ENCODE measurements around the gene S100B.
A peak's percentile ranks its signal among the peaks of the same experiment; 100 is the strongest.
"Not testable (repeated sequence)": the region's sequence is repeated elsewhere in the genome, so short reads cannot be mapped to it uniquely, and the experiment has no call there.

S100B gene

DNA sequence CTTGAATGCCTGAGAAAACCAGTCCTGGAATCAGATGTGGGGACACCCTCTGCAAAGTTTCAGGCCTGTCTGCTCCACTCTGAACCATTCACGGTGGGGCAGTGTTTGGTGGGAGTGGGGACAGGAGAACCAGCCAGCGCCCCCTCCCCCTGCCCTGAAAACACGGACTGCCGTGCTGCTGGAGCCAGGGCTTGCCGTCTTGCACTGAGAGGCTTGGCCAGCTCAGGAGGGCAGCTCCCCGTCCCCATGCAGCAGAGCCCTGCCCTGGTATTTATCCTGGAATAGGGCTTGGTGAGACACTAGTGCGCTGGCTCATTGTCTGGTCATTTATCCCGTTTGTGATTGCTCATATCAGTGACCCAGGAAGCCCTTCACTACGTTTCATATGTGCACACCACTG is 3.9 kb downstream of the S100B start:
- no peak for DNase-seq (ENCODE audit: low read depth)

DNA sequence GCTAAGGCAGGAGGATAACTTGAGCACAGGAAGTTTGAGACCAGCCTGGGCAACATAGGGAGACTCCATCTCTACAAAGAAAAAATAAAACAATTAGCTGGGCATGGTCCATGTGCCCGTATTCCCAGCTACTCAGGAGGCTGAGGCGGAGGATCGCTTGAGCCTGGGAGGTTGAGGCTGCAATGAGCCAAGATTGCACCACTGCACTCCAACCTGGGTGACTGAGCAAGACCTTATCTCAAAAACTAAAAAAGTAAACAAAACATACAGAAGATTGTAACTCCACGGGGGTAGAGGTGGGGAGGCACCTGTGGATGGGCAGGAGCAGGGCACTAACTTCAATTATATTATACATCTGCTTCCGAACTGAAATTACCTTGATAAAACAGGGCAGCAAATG is 4.6 kb downstream of the S100B start:
- no peak for DNase-seq (ENCODE audit: low read depth)

DNA sequence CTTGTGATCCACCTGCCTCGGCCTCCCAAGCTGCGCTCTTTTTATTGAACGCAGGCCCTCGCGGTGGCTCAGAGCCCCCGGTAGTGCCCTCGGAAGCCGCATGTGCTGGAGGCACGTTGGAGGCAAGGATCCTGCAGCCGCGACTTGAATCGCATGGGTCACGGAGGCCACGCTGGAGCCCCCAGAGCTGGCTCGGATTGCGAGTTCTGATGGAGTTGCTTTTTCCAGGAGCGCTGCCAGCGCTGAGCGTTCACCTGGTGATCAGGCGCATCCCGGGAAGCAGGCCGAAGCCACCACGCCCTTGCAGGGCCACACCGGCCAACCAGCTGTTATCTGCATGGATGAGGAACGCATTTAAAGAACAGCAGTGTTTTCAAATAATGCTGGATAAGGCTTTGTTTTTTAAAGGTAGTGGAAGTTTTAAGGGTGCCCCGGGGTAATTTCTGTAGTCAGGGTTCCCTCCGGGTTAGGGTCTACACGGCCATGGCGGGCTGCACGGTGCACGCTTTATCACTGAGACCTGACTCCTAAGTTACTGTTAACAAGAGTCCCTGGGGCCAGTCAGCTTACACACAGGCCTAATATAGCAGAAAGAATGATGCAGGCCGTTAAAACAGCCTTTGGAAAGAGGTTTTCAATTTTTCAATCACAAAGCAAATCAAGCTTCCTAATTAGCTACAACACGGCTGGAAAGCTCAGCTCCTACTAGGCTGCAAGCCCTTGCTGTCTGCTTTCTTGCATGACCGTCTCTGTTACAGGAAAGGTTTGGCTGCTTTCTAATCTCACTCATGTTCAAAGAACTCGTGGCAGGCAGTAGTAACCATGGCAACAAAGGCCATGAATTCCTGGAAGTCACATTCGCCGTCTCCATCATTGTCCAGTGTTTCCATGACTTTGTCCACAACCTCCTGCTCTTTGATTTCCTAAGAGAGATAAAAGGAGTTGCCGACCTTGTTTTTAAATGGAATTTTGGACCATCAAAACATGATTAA is 6.0 kb downstream of the S100B start:
- DNase-seq (ENCODE audit: low read depth), result peak; percentile 57

DNA sequence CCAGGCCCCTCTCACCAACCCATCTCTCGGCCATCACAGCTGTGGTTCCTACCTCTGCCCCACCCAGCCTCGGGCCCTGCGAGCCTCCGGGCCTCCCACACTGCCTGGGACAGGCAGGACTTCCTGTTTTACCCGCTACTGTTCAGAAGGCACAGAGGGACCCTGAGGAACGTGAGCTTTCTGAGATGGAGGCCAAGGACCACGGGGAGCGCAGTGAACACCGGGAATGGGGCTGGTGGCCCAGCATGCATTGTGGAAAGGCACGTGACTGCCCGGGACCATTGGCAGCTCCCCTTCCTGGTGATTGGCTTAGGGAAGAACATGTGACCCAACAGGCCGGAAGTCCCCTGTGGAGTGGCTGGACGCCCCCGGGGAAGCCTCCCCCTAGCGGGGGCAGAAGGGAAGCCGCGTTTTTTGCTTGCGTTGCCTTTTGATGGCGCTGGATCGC is 7.0 kb downstream of the S100B start:
- DNase-seq (ENCODE audit: low read depth), result no peak

DNA sequence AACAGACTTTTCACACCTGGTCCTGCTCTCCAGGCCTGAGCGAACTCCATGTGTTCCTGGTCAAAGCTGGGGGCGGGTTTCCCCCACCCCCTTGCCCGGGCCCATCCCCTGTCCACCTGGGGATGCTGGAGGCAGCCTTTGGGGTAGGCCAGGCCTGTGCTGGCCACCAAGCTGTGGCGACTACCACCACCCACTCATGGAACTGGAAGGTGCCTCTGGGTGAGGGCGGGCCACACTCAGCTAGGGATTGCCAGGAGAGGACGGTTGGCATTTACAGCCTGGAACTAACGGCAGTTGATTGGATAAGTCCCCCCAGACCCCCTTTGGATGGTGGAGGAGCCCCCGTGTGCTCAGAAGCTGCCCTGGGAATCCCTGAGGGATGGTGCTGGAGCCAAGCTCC is 7.9 kb downstream of the S100B start:
- no peak for DNase-seq (ENCODE audit: low read depth)

DNA sequence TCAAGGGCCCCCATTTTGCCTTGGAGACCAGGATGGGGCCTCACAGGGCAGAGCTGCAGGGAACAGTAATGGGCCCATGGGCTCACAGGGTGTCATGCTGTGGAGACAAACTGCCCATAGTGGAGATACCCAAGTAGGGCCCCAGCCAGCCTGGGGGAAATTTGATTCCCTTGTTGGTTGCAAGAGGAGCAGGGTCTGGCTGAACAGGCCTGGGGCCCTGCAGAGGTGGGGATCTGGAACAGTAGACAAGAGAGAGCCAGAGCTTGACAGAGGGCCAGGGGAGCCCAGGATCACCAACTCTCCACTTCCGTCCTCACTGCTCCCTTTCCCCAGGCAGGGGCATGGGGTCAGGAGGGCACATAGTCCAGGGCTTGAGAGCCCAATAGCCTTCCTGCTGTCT is 8.7 kb downstream of the S100B start:
- DNase-seq (ENCODE audit: low read depth), result no peak

DNA sequence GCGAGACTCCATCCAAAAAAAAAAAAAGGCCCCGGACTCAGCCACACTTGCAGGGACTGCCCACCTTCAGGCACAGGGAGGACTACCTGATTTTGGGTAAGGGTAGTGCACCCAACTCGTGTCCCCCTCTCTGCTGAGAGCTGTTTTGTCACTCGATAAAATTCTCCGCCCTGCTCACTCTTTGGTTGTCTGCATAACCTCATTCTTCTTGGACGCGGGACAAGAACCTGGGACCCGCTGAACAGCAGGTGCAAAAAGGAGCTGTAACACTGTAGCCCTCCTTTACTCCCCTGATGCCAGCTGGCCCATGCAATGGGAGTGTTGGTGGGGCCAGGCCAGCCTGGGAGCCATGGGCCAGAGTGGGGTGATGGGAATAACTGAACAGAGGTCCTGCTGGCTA is 10.6 kb downstream of the S100B start:
- no peak for DNase-seq (ENCODE audit: low read depth)

DNA sequence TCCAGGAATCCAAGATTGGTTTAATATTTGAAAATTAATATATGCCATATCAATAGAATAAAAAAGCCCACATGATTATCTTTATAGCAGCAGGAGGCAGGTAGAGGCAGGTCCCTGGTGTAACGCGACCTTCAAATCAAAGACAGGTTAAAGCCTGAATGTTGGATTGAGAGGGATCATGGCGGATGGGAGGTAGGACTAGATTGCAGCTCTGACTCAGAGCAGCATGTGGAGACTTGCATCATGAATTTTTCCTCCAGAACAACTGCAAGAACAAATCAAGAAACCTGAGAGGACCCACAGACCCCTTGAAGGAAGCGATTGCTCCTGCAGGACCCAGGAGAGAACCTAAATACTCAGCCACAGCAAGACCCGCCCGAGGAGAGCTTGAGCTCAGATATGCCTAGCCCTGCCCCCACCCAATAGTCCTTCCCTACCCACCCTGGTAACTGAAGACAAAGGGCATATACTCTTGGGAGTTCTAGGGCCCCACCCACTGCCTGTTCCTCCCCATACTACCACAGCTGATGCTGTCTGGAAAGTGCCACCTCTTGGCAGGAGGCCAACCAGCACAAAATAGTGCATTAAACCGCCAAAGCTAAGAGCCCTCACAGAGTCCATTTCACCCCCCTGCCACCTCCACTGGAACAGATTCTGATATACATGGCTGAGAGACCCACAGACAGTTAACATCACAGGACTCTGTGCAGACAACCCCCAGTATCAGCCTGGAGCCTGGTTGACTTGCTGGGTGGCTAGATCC is 19.5 kb downstream of the S100B start:
- DNase-seq (ENCODE audit: low read depth), result no peak

DNA sequence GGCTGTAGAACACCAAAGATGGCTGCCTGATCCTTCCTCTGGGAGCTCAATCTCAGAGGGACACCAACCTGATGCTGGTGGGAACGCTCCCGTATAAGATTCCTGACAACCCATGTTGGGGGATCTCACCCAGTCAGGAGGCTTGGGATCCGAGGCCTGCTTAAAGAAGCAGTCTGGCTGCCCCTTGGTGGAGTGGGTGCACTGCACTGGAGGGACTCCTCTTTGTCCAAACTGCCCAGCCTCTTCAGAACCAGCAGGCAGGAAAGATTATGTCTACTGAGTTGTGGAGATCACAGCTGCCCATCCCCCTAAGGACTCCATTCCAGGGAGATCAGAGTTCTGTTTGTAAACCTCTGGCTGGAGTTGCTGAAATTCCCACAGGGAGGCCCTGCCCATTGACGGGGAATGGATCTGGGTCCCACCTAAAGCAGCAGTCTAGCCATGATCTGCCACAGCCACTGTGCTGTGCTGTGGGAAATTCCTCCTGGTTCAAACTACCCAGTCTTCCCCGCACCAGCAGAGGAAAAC is 23.0 kb downstream of the S100B start:
- DNase-seq (ENCODE audit: low read depth), result no peak

DNA sequence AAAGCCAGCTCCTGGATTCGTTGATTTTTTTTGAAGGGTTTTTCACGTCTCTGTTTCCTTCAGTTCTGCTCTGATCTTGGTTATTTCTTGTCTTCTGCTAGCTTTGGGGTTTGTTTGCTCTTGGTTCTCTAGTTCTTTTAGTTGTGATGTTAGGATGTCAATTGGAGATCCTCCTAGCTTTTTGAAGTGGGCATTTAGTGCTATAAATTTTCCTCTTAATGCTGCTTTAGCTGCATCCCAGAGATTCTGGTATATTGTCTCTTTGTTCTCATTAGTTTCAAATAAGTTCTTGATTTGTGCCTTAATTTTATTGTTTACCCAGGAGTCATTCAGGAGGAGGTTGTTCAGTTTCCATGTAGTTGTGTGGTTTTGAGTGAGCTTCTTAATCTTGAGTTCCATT is 25.5 kb downstream of the S100B start:
- not testable (repeated sequence) for DNase-seq (ENCODE audit: low read depth)

DNA sequence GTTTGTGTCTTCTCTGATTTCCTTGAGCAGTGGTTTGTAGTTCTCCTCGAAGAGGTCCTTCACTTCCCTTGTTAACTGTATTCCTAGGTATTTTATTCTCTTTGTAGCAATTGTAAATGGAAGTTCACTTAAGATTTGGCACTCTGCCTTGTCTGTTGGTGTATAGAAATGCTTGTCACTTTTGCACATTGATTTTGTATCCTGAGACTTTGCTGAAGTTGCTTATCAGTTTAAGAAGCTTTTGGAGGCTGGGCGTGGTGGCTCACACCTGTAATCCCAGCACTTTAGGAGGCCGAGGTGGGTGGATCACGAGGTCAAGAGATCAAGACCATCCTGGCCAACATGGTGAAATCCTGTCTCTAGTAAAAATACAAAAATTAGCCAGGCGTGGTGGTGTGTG is 27.1 kb downstream of the S100B start:
- DNase-seq (ENCODE audit: low read depth), result not testable (repeated sequence)

DNA sequence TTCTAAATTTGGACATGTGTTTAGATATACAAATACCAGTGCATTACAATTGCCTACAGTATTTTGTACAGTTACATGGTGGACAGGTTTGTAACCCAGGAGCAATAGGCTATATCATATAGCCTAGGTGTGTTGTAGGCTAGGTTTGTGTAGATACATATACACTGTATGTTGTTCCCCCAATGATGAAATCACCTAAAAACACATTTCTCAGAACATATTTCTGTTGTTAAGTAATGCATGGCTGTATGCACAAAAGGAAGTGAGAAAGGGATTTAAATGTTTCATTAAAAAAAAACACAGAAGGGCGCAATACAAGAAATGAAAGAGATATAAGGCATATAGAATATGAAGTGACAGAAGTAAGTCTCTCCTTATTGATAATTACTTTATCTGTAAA is 32.0 kb downstream of the S100B start:
- no peak for DNase-seq (ENCODE audit: low read depth)

DNA sequence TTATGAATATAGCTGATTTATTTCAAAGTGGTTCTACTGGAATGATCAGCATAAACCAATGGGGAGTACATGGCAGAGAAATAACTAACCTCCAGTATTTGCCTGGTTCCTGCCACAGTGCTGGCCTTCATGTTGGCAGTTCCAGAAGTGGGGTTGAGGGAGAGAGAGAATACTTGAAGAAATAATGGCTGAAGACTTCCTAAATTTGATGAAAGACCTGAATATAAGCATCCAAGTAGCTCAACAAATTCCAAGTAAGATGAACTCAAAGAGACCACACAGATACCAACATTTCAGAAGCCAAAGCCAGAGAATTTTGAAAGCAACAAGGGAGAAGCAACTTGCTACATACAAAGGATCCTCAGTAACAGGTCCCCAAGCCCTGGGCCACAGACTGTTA is 34.3 kb downstream of the S100B start:
- DNase-seq (ENCODE audit: low read depth), result no peak

DNA sequence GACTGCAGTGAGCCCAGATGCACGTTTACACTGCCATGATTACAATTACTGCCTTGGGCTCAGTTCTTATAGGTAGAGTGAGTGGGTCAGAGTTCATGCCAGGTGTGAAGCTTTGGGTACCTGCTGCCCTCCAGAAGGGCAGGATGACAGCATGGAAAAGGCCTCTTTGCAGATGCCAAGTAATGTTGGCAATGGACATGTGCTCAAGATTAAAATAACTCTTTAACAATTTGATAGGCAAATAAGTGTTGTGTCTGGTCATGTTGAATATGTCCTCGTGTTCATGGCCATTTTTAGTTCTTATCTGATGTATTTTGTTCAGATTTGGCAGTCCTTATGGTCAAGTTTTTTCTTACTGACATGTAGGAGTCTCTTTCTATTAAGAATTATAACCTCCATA is 34.8 kb downstream of the S100B start:
- DNase-seq (ENCODE audit: low read depth), result no peak

DNA sequence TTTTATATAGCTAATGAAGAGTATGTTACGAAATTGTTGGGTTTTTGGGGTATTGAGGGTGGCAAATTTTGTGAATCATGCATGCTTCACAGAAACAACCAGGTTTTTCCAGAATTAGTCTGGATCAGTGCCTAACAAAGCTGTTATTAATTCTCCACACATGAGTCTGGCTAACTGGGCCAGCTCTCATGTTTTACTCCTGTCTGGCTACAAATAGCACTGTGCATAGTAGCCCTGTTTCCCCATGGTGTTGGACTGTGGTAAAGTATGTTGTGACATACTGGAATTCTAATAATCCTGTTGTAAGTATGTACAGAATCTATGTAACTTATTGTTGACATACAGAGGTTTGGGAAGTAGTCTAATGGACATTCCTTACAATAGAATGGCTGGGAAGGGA is 35.8 kb downstream of the S100B start:
- DNase-seq (ENCODE audit: low read depth), result no peak

DNA sequence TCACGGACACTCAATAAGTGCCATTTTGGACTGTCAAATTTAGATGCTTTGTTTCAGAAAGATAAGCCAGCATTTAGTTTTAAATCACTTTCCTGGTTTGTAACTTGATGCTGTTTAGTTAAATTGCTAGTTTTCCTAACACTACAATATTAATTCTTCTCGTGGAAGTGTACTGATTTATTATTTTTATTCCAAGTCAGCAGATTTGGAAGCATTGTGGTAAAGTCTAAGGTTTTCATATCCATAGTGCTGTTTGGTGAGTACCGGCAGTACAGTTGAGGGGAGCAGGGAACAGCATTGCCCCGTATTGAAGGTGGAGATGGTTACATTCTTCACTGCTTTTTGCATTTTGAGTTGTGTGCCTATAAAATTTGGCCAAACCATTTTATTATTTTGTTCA is 36.3 kb downstream of the S100B start:
- DNase-seq (ENCODE audit: low read depth), result no peak

DNA sequence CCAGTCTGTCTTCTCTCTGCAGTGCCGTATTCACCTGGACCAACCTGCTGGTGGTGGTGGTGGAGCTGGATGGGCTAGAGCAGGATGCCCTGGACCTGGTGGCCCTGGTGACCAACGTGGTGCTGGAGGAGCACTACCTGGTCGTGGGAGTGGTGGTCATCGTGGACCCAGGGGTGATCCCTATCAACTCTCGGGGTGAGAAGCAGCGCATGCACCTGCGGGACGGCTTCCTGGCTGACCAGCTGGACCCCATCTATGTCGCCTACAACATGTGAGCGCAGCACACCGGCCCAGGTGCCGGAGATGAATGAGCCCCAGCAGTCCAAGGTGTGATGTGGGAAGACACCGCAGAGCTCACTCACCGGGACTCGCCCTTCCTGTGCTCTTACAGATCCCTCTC is 37.5 kb downstream of the S100B start:
- DNase-seq (ENCODE audit: low read depth), result no peak

DNA sequence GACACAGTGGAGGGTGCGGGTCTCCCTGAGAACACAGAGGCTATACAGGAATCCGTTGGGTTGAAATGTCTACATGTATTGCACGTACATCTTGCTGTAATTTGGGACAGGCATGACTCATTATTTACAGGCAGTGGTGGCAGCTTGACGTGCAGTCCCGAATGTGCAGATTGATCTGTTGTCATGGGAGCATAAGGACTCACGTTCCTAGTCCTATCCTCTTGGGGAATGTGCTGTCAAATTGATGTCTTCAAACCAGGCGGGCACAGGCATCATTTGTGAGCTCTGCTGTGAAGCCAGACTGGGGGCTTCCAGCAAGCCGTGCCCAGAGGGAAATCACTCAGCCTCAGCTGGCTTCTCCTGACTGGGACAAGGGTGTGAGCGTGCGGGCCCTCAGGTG is 40.5 kb downstream of the S100B start:
- no peak for DNase-seq (ENCODE audit: low read depth)

DNA sequence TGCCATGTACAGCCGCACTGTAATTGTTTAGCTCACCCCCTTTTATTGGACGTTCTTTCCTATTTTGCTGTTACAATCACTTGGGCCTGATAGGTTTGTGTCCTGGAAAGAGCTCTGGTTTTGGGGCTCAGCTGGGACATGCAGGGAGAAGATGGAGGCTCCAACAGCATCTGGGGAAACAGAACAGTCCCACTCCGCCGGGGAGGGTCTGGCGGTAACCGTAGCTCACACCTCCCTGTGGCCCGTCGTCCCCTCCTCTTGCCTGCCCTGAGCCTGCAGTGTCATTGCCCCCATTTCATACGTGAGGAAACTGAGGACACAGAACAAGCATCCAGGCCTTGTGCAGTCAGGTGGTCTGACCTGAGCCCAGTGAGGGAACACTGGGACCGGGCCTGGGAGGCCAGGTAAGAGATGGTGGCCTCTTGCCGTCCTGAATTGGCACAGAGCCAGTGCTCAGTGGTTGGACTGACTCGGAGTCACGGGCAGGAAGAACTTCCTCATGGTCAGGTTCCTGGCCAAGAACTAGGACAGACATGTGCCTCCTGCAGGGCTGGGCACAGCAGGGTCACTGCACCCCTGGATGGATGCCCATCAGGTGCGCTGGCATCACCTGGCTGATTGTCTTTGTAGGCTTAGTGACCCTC is 41.8 kb downstream of the S100B start:
- no peak for DNase-seq (ENCODE audit: low read depth)

DNA sequence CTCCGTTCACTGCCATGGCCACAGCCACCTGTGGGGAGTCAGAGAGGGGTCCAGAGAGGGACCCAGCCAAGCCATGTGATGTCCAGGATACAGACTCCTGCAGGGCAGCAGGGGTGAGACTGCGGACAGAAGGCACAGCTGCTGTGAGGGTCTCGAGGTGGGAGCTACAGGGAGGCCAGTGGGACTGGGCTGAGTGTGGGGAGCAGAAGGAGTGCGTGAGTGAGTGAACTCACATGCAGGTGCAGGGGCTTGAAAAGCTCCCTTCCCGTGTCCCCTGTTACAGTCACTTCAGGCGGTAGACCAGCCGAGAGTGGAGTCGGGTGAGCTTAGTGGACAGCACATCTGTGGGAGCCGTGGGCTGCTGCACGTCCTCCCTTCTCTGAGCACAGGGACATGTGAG is 42.4 kb downstream of the S100B start:
- no peak for DNase-seq (ENCODE audit: low read depth)

DNA sequence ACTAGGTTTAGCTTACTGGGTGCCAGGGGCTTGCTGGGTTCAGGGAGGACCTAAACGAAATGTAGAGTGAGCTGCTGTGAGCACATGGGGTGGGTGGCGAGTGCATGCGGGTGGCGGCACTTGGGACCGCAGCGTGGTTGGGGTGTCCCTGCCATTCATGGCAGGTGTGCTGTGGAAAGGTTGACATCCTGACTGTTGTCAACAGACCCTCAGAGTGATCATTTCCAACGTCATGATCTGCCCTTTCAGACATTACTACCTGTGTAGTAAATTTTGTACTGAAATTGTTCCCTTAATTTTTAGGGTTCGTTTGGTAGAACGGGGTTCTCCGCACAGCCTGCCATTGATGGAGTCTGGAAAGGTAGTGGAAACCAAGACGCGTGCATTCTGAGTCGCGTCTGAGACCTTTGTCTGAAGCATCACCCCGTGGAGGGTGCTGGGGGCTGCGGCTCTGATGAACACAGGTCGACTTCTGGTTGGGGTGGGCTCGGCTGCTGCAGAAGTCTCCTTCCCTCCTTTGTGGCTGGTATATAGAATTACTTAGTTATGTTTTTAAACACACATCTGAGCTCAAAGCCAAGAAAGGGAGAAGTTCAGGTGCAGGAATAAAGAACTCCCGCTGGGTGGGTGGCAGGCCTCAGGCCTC is 43.3 kb downstream of the S100B start:
- DNase-seq (ENCODE audit: low read depth), result no peak
